ENCODE measurements around the gene ELF4.

- TF ChIP-seq, protein P1, sequence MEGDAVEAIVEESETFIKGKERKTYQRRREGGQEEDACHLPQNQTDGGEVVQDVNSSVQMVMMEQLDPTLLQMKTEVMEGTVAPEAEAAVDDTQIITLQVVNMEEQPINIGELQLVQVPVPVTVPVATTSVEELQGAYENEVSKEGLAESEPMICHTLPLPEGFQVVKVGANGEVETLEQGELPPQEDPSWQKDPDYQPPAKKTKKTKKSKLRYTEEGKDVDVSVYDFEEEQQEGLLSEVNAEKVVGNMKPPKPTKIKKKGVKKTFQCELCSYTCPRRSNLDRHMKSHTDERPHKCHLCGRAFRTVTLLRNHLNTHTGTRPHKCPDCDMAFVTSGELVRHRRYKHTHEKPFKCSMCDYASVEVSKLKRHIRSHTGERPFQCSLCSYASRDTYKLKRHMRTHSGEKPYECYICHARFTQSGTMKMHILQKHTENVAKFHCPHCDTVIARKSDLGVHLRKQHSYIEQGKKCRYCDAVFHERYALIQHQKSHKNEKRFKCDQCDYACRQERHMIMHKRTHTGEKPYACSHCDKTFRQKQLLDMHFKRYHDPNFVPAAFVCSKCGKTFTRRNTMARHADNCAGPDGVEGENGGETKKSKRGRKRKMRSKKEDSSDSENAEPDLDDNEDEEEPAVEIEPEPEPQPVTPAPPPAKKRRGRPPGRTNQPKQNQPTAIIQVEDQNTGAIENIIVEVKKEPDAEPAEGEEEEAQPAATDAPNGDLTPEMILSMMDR (IDR thresholded peaks at IDR 0.05) = no peak
- no peak for TF ChIP-seq POLR2A (IDR thresholded peaks at IDR 0.05)
These were observed 10.0 kb upstream of the ELF4 start for GRCh38 chrX:130120321-130120731.

Data from body of pancreas (tissue), 4 donors.